H1 (cell line): Measurements from ENCODE around the gene SSBP3. TPM values are rescaled to one million over a fixed set of nuclear protein-coding genes. Genes with fewer than 3 reads are reported as not detected.

Experiments
- CTCF ChIA-PET: fragments of 300-600 bp; sonication (Branson Sonifier 250); formaldehyde crosslinking; loops from one replicate; lab custom pipeline; 2021; ENCODE audit not compliant: partially characterized antibody; lab: Charles Lee
- POLR2A ChIA-PET: fragments of 300-600 bp; sonication (Branson Sonifier 250); formaldehyde crosslinking; loops from one replicate; lab custom pipeline; 2021; ENCODE audit warnings: inconsistent platforms; ENCODE audit not compliant: partially characterized antibody; lab: Charles Lee
- DNase-seq, 2 experiments: peaks; one replicate each; pipeline versions ENCODE4 v3.0.0 to v3.0.0-alpha.2; 2010 to 2022; ENCODE audit warnings: low spot score in 2 of 2, low read depth in 1 of 2, mixed read lengths in 1 of 2
- FAIRE-seq: peaks from 2 replicates; lab custom pipeline; 2011; peaks lifted over from hg19 to GRCh38; lab: Jason Lieb, UNC
- H2AFZ ChIP-seq: 2 replicates; pipeline ENCODE4 v1.8.1; 2012; ENCODE audit warnings: low read length, inconsistent platforms
- H2AK5ac ChIP-seq: 2 replicates; pipeline ENCODE4 v1.6.1; 2013; ENCODE audit warnings: low read depth, low read length
- H2BK120ac ChIP-seq: replicated peaks from 2 replicates; pipeline ENCODE3; 2013; ENCODE audit warnings: low read depth, low read length, inconsistent platforms
- H2BK12ac ChIP-seq: 2 replicates; pipeline ENCODE4 v1.6.1; 2013; ENCODE audit warnings: low read depth, low read length
- H2BK15ac ChIP-seq: 2 replicates; pipeline ENCODE4 v1.6.1; 2013; ENCODE audit warnings: low read length
- H2BK20ac ChIP-seq: 2 replicates; pipeline ENCODE4 v1.6.1; 2013; ENCODE audit warnings: low read length
- H2BK5ac ChIP-seq: 2 replicates; pipeline ENCODE4 v1.6.1; 2013; ENCODE audit warnings: low read depth, low read length
- H3K14ac ChIP-seq: 2 replicates; pipeline ENCODE4 v1.6.1; 2013; ENCODE audit warnings: inconsistent platforms; ENCODE audit not compliant: insufficient read length
- H3K18ac ChIP-seq: 2 replicates; pipeline ENCODE4 v1.6.1; 2013; ENCODE audit warnings: low read length; ENCODE audit errors: extremely low read depth
- H3K23ac ChIP-seq: 2 replicates; pipeline ENCODE4 v1.6.1; 2013; ENCODE audit warnings: inconsistent platforms; ENCODE audit not compliant: insufficient read length
- H3K23me2 ChIP-seq: 2 replicates; pipeline ENCODE4 v1.6.1; 2013; ENCODE audit warnings: low read depth, low read length
- H3K27ac ChIP-seq: 2 replicates; pipeline ENCODE4 v1.6.1; 2011; ENCODE audit warnings: low read depth, low read length, inconsistent platforms
- H3K27me3 ChIP-seq, 4 experiments: replicated peaks in 1 of 4; 1 replicate in 1 of 4; 2 replicates in 3 of 4; pipeline versions ENCODE4 v1.6.1 to v1.8.1; 2011 to 2013; ENCODE audit warnings: low read length in 3 of 4, mild to moderate bottlenecking in 3 of 4, inconsistent platforms in 2 of 4, mixed read lengths in 2 of 4, moderate library complexity in 1 of 4; ENCODE audit not compliant: control insufficient read depth in 3 of 4, insufficient read depth in 3 of 4; ENCODE audit errors: extremely low read depth in 1 of 4
- H3K36me3 ChIP-seq, 4 experiments: 2 replicates each; pipeline versions ENCODE4 v1.6.1 to v1.8.1; 2011 to 2013; ENCODE audit warnings: mild to moderate bottlenecking in 4 of 4, low read length in 3 of 4, moderate library complexity in 2 of 4, control low read depth in 1 of 4, inconsistent platforms in 1 of 4; ENCODE audit not compliant: insufficient read depth in 4 of 4, control insufficient read depth in 2 of 4
- H3K4ac ChIP-seq: replicated peaks from 2 replicates; pipeline ENCODE3; 2013; ENCODE audit warnings: low read length, low read depth, mixed read lengths, inconsistent platforms; ENCODE audit not compliant: insufficient read length
- H3K4me1 ChIP-seq, 4 experiments: replicated peaks in 1 of 4; 1 replicate in 1 of 4; 2 replicates in 3 of 4; pipeline versions ENCODE4 v1.6.1 to v1.8.1; 2011 to 2013; ENCODE audit warnings: low read length in 3 of 4, inconsistent platforms in 2 of 4, mixed read lengths in 1 of 4; ENCODE audit not compliant: insufficient read depth in 4 of 4, control insufficient read depth in 3 of 4
- H3K4me2 ChIP-seq, 2 experiments: 2 replicates each; pipeline versions ENCODE4 v1.6.1 to v1.8.1; 2011 to 2013; ENCODE audit warnings: low read depth in 2 of 2, low read length in 2 of 2, control low read depth in 1 of 2, inconsistent platforms in 1 of 2, mild to moderate bottlenecking in 1 of 2; ENCODE audit not compliant: insufficient read depth in 1 of 2
- H3K4me3 ChIP-seq, 4 experiments: fragments of 200-600, 300-600 bp in 1 of 4; sonication (generic), shearing (Covaris generic), sonication (Bioruptor Twin) in 1 of 4; 2 replicates each; pipeline versions ENCODE4 v1.5.1 to v1.8.1; 2011 to 2016; ENCODE audit warnings: low read length in 4 of 4, low read depth in 3 of 4, control low read depth in 2 of 4, inconsistent platforms in 2 of 4, mild to moderate bottlenecking in 2 of 4, mixed read lengths in 1 of 4, moderate library complexity in 1 of 4; ENCODE audit not compliant: insufficient read depth in 2 of 4; ENCODE audit errors: extremely low read depth in 1 of 4
- H3K56ac ChIP-seq: replicated peaks from 2 replicates; pipeline ENCODE3; 2013; ENCODE audit warnings: low read depth, mild to moderate bottlenecking, mixed read lengths, low read length, inconsistent platforms; ENCODE audit not compliant: insufficient read length
- H3K79me1 ChIP-seq: 2 replicates; pipeline ENCODE4 v1.6.1; 2013; ENCODE audit warnings: low read depth, low read length, control low read depth
- H3K79me2 ChIP-seq, 2 experiments: 2 replicates each; pipeline versions ENCODE4 v1.6.1 to v1.8.1; 2012 to 2013; ENCODE audit warnings: low read length in 2 of 2, mild to moderate bottlenecking in 2 of 2, inconsistent platforms in 1 of 2; ENCODE audit not compliant: insufficient read depth in 2 of 2, control insufficient read depth in 1 of 2
- H3K9ac ChIP-seq, 4 experiments: replicated peaks in 1 of 4; 1 replicate in 1 of 4; 2 replicates in 3 of 4; pipeline versions ENCODE4 v1.6.1 to v1.8.1; 2011 to 2013; ENCODE audit warnings: low read depth in 3 of 4, low read length in 3 of 4, control low read depth in 2 of 4, mild to moderate bottlenecking in 2 of 4, moderate library complexity in 2 of 4, inconsistent platforms in 1 of 4; ENCODE audit errors: extremely low read depth in 1 of 4
- H3K9me3 ChIP-seq, 2 experiments: 2 replicates each; pipeline versions ENCODE4 v1.6.1 to v1.8.1; 2012 to 2013; ENCODE audit warnings: mild to moderate bottlenecking in 2 of 2, moderate library complexity in 2 of 2, control low read depth in 1 of 2, inconsistent platforms in 1 of 2, low read depth in 1 of 2, low read length in 1 of 2, mixed read lengths in 1 of 2; ENCODE audit not compliant: insufficient read depth in 2 of 2
- H4K20me1 ChIP-seq, 2 experiments: replicated peaks in 1 of 2; 2 replicates each; pipeline versions ENCODE3 to v1.8.1; 2011 to 2013; ENCODE audit warnings: inconsistent platforms in 2 of 2, low read length in 2 of 2, mild to moderate bottlenecking in 1 of 2; ENCODE audit not compliant: insufficient read depth in 2 of 2, control insufficient read depth in 1 of 2
- H4K5ac ChIP-seq: 2 replicates; pipeline ENCODE4 v1.6.1; 2013; ENCODE audit warnings: low read length, low read depth, mixed read lengths, inconsistent platforms; ENCODE audit not compliant: insufficient read length
- H4K8ac ChIP-seq: 2 replicates; pipeline ENCODE4 v1.8.0; 2013; ENCODE audit warnings: mild to moderate bottlenecking, moderate library complexity, low read length, inconsistent platforms; ENCODE audit not compliant: insufficient read depth; ENCODE audit errors: extremely low read depth
- H4K91ac ChIP-seq: replicated peaks from 2 replicates; pipeline ENCODE3; 2013; ENCODE audit warnings: low read length, mixed read lengths, inconsistent platforms; ENCODE audit not compliant: insufficient read length
- CBX5 ChIP-seq: fragments of 300-800, 300-1000 bp; sonication (generic); IDR thresholded peaks from 2 replicates; pipeline ENCODE4 v1.7.1; 2016; ENCODE audit warnings: antibody characterized with exemption, low read length, low read depth
- CHD2 ChIP-seq: IDR thresholded peaks from 2 replicates; pipeline ENCODE4 v1.6.1; 2012; ENCODE audit warnings: low read length, improper control_type of control experiment
- CREB1 ChIP-seq: IDR thresholded peaks from 2 replicates; pipeline ENCODE4 v1.6.1; 2012; ENCODE audit warnings: inconsistent platforms
- E2F6 ChIP-seq: IDR thresholded peaks from 2 replicates; pipeline ENCODE4 v1.6.1; 2012; ENCODE audit warnings: inconsistent platforms
- EZH2 ChIP-seq: fragments of 200-600 bp; sonication (generic); IDR thresholded peaks from 2 replicates; pipeline ENCODE4 v1.7.1; 2012; ENCODE audit warnings: low read depth, mild to moderate bottlenecking, moderate library complexity, low read length, inconsistent platforms; ENCODE audit not compliant: severe bottlenecking
- KDM4A ChIP-seq: IDR thresholded peaks from one replicate; pipeline ENCODE4 v1.7.1; 2012; ENCODE audit warnings: low read depth, mild to moderate bottlenecking, moderate library complexity, low read length, inconsistent platforms; ENCODE audit not compliant: severe bottlenecking
- KDM5A ChIP-seq: fragments of 200-600 bp; IDR thresholded peaks from 2 replicates; pipeline ENCODE4 v1.7.1; 2012; ENCODE audit warnings: mild to moderate bottlenecking, low read length, inconsistent platforms, mixed read lengths
- MAX ChIP-seq: IDR thresholded peaks from 2 replicates; pipeline ENCODE4 v1.6.1; 2012; ENCODE audit warnings: inconsistent platforms
- PHF8 ChIP-seq: fragments of 200-600 bp; sonication (generic); conservative IDR thresholded peaks from 2 replicates; pipeline ENCODE4 v1.7.1; 2012; ENCODE audit warnings: low read depth, mild to moderate bottlenecking, inconsistent platforms, low read length, moderate library complexity
- RXRA ChIP-seq: IDR thresholded peaks from 2 replicates; pipeline ENCODE4 v1.6.1; 2011; ENCODE audit warnings: low read depth, mild to moderate bottlenecking, low read length, moderate library complexity; ENCODE audit not compliant: insufficient read depth
- USF2 ChIP-seq: IDR thresholded peaks from 2 replicates; pipeline ENCODE4 v1.6.1; 2011; ENCODE audit warnings: low read length, improper control_type of control experiment
- WGBS, 2 experiments: shearing (Covaris generic) in 1 of 2; methylation state at CpG; one replicate each; pipeline versions ENCODE4 v1.1.6 to v1.1.7; 2013 to 2015; ENCODE audit warnings: low lambda C conversion rate in 2 of 2, mixed read lengths in 2 of 2, inconsistent platforms in 1 of 2, low coverage in 1 of 2, missing lambda C conversion rate in 1 of 2; ENCODE audit not compliant: insufficient replicate concordance in 2 of 2, insufficient coverage in 1 of 2, insufficient read length in 1 of 2; ENCODE audit errors: extremely low coverage in 1 of 2, missing lambda C conversion rate in 1 of 2; 5-methylcytosine and 5-hydroxymethylcytosine counted together
- polyA plus RNA-seq, 7 experiments: library from polyadenylated mRNA; depleted of rRNA in 3 of 7; stranded (reverse) in 5 of 7; unstranded in 2 of 7; fragments of >200 nt in 5 of 7; fragments of 200-250 nt in 2 of 7; gene quantifications; 1 replicate in 5 of 7; 2 replicates in 1 of 7; 4 replicates in 1 of 7; pipeline versions ENCODE4 v1.2.1 to v1.2.3, GENCODE V29; 2011 to 2013; ENCODE audit warnings: missing spikeins in 2 of 7, mixed read lengths in 2 of 7
- total RNA-seq: library from RNA; stranded (reverse); fragmentation: NEBNext Ultra II Directional; extraction: Animal tissue kit (Norgen Biotek cat#: 25700); gene quantifications from 2 replicates; pipeline ENCODE4 v1.2.1, GENCODE V29; 2021

Gene SSBP3
- total and polyA plus RNA-seq, 2 of the 8 experiments (the other 6 are each of a cell fraction or from before 2014, with no cell fraction given) = 99.7 to 133 TPM

GRCh38 chr1:54180701-54181360 is 225.4 kb downstream of the SSBP3 start:
- no peaks in the 10 kb centered on the region for H3K9me3 ChIP-seq
- H3K18ac ChIP-seq = no peak overlapping the region
- no peak overlapping the region for H2AFZ ChIP-seq
- DNase-seq (no peak), FAIRE-seq (no peak)
- no peak overlapping the region for H2AK5ac ChIP-seq
- H2BK120ac ChIP-seq = no peak overlapping the region
- no peak overlapping the region for H3K27ac ChIP-seq
- WGBS, 2 experiments = 94% methylated on average over 5 of the region's 5 CpGs; no CpG with 5 or more reads in 1 of the 2 experiments
- H4K5ac ChIP-seq = no peak overlapping the region
- H3K4ac ChIP-seq = no peak overlapping the region
- peaks cover 0 to 5% of the 10 kb centered on the region in 2 experiments for H4K20me1 ChIP-seq
- H3K14ac ChIP-seq = no peak overlapping the region
- no peak overlapping the region for H2BK20ac ChIP-seq
- no peaks in the 10 kb centered on the region for H3K4me1 ChIP-seq
- no peaks in the 10 kb centered on the region for H3K79me1 ChIP-seq
- H4K8ac ChIP-seq = no peak overlapping the region
- ChIA-PET CTCF (interaction anchor here (0.6 to 6.5 kb wide), 39 partner anchors 10 to 329 kb away, joined by 3 to 55 read pairs (median 5); partner anchors contain the start of genes CDCP2, CYB5RL and MRPL37), POLR2A (no interaction called here)
- no peak overlapping the region for H4K91ac ChIP-seq
- no peak overlapping the region for H2BK12ac ChIP-seq
- H3K4me3 ChIP-seq = no peak overlapping the region
- no peaks in the 10 kb centered on the region for H3K79me2 ChIP-seq
- no peak overlapping the region for H3K4me2 ChIP-seq
- no peak overlapping the region for H3K23ac ChIP-seq
- no peak overlapping the region; a peak in 1 of 7 replicates for H3K9ac ChIP-seq
- H3K56ac ChIP-seq = no peak overlapping the region
- no peaks in the 10 kb centered on the region for H3K27me3 ChIP-seq
- no peaks in the 10 kb centered on the region for H3K23me2 ChIP-seq
- no peak overlapping the region for H2BK15ac ChIP-seq
- no peak overlapping the region for H2BK5ac ChIP-seq
- no peaks in the 10 kb centered on the region; a peak in 1 of 8 replicates for H3K36me3 ChIP-seq
- no peak for TF ChIP-seq CREB1
- TF ChIP-seq PHF8 = no peak
- TF ChIP-seq EZH2 = no peak
- no peak for TF ChIP-seq E2F6
- no peak for TF ChIP-seq KDM4A
- TF ChIP-seq MAX = no peak
- no peak for TF ChIP-seq CBX5
- no peak for TF ChIP-seq CHD2
- TF ChIP-seq RXRA = no peak
- TF ChIP-seq KDM5A = no peak
- no peak for TF ChIP-seq USF2
